GM13976 (cell line): ENCODE data around the gene ZNF22.

Experiments
- DNase-seq: peaks from one replicate; pipeline ENCODE4 v3.0.0; 2012; ENCODE audit warnings: low spot score
- in situ Hi-C: fragments of 300-500 bp; cut with MboI; formaldehyde crosslinking; loops from one replicate; pipeline ENCODE4 v1.12.0; 2022; ENCODE audit warnings: low sequenced_read_pairs, mixed read lengths, inconsistent platforms; ENCODE audit not compliant: unreplicated experiment
- TF ChIP-seq, protein P1 (sequence below): IDR thresholded peaks from 2 replicates; pipeline ENCODE4 v1.5.1; 2012; ENCODE audit warnings: borderline replicate concordance, mild to moderate bottlenecking; ENCODE audit not compliant: insufficient read depth; ENCODE audit errors: extremely low read depth, missing control alignments, control extremely low read depth

ZNF22 gene

DNA sequence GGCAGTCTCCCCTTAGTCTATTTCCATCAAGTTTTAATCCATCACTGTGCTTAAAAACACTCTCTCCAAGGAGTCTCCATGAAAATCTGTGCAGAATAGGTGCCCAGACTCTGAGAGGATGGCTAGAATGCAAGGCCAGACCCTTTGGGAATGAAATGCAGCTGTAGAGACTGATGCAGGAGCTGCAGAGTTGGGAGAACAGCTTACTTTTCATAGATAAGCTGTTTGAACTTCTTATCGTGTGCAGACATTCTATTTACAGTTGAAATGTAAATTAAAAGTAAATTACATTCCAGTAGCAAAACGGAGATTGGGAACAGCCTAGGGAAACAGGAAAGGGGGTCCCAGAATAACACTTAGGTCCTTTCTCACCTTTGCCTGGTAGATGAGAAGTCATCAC is 14.9 kb downstream of the ZNF22 start:
- TF ChIP-seq, protein P1, sequence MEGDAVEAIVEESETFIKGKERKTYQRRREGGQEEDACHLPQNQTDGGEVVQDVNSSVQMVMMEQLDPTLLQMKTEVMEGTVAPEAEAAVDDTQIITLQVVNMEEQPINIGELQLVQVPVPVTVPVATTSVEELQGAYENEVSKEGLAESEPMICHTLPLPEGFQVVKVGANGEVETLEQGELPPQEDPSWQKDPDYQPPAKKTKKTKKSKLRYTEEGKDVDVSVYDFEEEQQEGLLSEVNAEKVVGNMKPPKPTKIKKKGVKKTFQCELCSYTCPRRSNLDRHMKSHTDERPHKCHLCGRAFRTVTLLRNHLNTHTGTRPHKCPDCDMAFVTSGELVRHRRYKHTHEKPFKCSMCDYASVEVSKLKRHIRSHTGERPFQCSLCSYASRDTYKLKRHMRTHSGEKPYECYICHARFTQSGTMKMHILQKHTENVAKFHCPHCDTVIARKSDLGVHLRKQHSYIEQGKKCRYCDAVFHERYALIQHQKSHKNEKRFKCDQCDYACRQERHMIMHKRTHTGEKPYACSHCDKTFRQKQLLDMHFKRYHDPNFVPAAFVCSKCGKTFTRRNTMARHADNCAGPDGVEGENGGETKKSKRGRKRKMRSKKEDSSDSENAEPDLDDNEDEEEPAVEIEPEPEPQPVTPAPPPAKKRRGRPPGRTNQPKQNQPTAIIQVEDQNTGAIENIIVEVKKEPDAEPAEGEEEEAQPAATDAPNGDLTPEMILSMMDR: no peak
- in situ Hi-C loops: no loop called here
- no peak for DNase-seq

GRCh38 chr10:45023426-45023825 is 22.7 kb downstream of the ZNF22 start:
- TF ChIP-seq, protein P1: no peak
- in situ Hi-C loops: no loop called here
- no peak for DNase-seq

GRCh38 chr10:45034301-45034700 is 33.6 kb downstream of the ZNF22 start:
- in situ Hi-C loops: no loop called here
- no peak for DNase-seq

DNA sequence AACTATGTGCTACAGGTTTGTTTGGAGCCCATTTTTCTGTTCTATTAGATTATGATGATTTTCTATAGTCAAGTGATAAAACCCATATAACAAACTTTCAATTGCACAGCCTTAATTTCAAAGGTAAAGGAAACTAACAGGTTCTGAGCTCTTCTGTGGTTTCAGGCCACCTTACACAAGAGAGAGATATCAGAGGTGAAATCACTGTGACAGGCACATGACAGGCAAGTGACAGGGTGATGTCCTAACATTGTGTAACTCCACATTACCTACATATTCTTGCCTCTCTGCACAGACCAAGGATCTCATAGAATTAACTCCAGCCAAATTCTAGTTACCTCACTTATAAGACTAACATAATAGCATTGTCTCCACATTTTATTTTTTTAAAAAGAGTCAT is 35.0 kb downstream of the ZNF22 start:
- TF ChIP-seq, protein P1: no peak
- no peak for DNase-seq
- in situ Hi-C loops: no loop called here

More at GRCh38 chr10:45034301-45034700, 33.6 kb downstream of the ZNF22 start:
- TF ChIP-seq, protein P1: no peak

GRCh38 chr10:45040921-45041542 is 40.3 kb downstream of the ZNF22 start:
- in situ Hi-C loops: no loop called here
- no peak for DNase-seq
- TF ChIP-seq, protein P1: no peak

DNA sequence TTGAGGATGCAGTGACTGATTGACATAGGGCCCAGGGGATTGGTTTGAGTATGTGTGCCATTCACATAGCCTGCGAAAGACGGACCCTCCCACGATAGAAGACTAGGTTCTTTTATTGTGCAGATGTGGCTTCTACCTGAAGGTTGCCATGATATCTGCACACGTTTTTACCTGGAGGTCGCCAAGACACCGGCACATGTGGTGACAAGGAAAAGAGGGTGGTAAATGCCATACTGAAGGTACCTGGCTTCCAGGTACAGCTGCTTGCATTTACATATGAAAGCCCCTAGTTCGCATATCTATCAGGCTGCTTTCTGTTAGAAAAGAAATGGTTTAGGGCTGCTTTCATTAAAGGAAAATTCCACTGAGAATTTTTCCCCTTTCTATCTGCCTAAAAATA is 43.6 kb downstream of the ZNF22 start:
- DNase-seq: no peak
- in situ Hi-C loops: no loop called here
- TF ChIP-seq, protein P1: no peak
